CD4-positive, alpha-beta T cell treated with Interleukin-10 for 1 hour (primary cell): Measurements from ENCODE around the gene KIAA1217.
"Not testable (repeated sequence)": the region's sequence is repeated elsewhere in the genome, so short reads cannot be mapped to it uniquely, and the experiment has no call there.

Experiments
- DNase-seq: peaks from one replicate; pipeline ENCODE4 v3.0.0-alpha.2; 2020

The KIAA1217 gene

GRCh38 chr10:24341371-24341770, 132.4 kb downstream of the KIAA1217 start:
- DNase-seq = no peak

GRCh38 chr10:24341897-24342296, 133.0 kb downstream of the KIAA1217 start:
- DNase-seq = no peak

- no peak for DNase-seq
Measured at GRCh38 chr10:24343686-24344085, 134.7 kb downstream of the KIAA1217 start.

- no peak for DNase-seq
Measured at GRCh38 chr10:24344279-24344678, 135.3 kb downstream of the KIAA1217 start.

- DNase-seq = no peak
Measured at GRCh38 chr10:24344695-24345463, 135.9 kb downstream of the KIAA1217 start.

- no peak for DNase-seq
Measured at GRCh38 chr10:24346877-24347519, 138.1 kb downstream of the KIAA1217 start.

GRCh38 chr10:24349379-24350001, 140.6 kb downstream of the KIAA1217 start:
- DNase-seq = no peak

GRCh38 chr10:24350070-24350921, 141.4 kb downstream of the KIAA1217 start:
- no peak for DNase-seq

- DNase-seq = not testable (repeated sequence)
Measured at GRCh38 chr10:24350922-24351225, 141.9 kb downstream of the KIAA1217 start.

GRCh38 chr10:24351961-24352360, 143.0 kb downstream of the KIAA1217 start:
- no peak for DNase-seq

GRCh38 chr10:24352399-24352798, 143.5 kb downstream of the KIAA1217 start:
- no peak for DNase-seq

GRCh38 chr10:24353319-24353718, 144.4 kb downstream of the KIAA1217 start:
- no peak for DNase-seq

GRCh38 chr10:24355056-24355688, 146.2 kb downstream of the KIAA1217 start:
- no peak for DNase-seq

- DNase-seq = no peak
Measured at GRCh38 chr10:24357344-24358004, 148.5 kb downstream of the KIAA1217 start.

GRCh38 chr10:24358022-24358421, 149.1 kb downstream of the KIAA1217 start:
- DNase-seq = no peak

GRCh38 chr10:24360282-24361127, 151.6 kb downstream of the KIAA1217 start:
- DNase-seq = no peak

GRCh38 chr10:24363070-24363469, 154.1 kb downstream of the KIAA1217 start:
- no peak for DNase-seq

GRCh38 chr10:24367688-24368087, 158.8 kb downstream of the KIAA1217 start:
- no peak for DNase-seq

- DNase-seq = no peak
Measured at GRCh38 chr10:24370877-24371276, 161.9 kb downstream of the KIAA1217 start.

GRCh38 chr10:24371396-24371795, 162.5 kb downstream of the KIAA1217 start:
- DNase-seq = no peak
